ENCODE data around the gene AAGAB.
"Not testable (repeated sequence)": the region's sequence is repeated elsewhere in the genome, so short reads cannot be mapped to it uniquely, and the experiment has no call there.

Gene AAGAB, protein sequence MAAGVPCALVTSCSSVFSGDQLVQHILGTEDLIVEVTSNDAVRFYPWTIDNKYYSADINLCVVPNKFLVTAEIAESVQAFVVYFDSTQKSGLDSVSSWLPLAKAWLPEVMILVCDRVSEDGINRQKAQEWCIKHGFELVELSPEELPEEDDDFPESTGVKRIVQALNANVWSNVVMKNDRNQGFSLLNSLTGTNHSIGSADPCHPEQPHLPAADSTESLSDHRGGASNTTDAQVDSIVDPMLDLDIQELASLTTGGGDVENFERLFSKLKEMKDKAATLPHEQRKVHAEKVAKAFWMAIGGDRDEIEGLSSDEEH

GRCh38 chr15:67254238-67255175 lies at the start of gene AAGAB, which contains the start of gene IQCH:
AAGAB (minus strand) TSS chr15:67254661; CDS start chr15:67254631, 30 bp downstream.
IQCH (plus strand) TSS chr15:67254786; CDS start chr15:67254897, 111 bp downstream.
- peak; percentile 99 for DNase-seq

DNA sequence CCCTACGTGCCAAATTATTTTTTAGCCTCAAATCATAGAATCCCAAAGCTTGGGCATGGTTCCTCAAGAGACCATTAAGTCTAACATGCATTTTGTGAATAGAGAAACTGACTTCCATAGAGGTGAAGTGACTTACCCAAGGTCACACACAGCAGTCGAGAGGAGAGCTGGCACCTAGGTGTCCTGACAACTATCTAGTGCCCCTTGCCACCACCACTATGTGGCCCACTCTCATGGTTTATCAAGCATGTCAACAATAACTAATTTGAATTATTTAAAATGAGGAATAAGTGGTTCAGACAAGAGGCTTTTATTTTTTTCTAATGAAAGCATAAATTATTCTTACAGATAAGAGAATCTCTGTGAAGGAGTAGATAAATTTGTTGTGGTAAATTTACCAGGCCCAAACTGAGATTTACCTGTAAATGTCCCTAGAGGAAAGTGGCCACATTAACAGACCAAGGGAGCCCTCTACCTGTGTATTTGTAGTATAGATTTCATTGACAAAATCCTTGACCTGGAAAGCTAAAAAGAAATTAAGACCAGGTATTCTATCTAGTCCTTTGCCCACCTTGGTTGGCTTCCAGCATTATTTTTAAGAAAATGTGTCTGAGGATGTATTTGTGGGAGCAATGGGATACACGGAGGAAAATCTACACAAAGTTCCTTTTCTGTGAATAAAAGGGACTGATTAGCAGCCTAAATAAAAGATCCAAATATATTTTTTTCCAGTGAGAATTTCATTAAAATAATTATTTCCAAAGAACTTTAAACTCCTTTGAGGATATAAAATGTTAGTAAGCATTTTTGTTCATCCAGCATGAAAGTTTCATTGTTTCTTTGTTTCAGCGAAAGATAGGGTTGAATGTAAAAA lies 49.3 kb upstream of the AAGAB start:
- peak; percentile 52 for DNase-seq

DNA sequence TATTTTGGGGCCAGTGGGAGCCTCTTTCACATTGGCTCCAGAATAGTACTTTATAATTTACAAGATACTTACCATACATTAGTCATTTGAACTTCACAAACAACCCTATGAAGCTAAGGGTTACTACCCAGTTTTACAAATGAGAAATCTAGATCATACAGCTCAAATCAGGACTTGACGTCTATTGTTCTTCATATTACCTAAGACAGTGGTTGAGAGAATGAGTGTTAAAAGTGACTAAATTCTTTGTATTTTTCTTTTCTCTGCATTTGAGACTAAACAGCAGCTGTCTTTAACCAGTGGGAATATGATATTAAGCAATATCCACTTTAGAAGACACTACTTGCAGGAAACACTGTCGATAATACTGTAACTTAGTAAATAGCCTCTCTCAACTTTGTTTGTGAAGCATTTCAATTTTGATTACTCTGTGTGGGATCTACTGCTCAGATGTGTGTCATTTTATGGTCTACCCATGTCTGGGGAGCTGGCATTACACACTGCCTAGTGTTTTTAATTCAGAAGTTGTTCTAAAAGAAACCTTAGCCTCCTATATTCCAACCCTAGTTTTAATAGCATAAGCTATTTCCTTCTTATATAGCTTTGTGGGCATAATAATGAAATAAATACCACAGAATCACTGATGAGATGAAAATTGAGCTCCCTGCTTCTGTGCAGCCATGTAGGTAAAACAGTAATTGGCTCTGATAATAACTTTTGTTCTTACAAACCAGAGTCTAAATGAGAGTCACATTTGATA lies 46.0 kb upstream of the AAGAB start:
- DNase-seq = peak; percentile 41

DNA sequence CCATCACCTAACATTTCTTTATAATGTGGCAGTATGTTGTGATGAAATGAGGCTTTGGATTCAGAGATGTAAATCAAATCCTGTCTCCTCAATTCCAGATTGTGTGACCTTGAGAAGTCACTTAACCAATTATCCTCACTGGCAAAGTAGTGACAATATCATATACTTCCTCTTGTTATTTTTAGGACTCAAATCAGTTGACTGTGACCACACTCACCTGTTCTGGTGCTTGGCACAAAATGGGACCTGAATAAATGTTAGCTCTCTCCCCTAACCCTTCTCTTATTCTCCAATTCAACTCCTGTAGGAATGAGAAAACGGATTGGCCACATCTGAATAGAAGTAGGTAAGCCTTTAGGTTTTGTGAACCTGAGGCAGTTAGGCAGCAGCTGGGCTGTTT lies 42.2 kb upstream of the AAGAB start:
- no peak for DNase-seq

GRCh38 chr15:67296188-67296587 lies 41.7 kb upstream of the AAGAB start:
- no peak for DNase-seq

GRCh38 chr15:67290319-67290718 lies 35.9 kb upstream of the AAGAB start:
- DNase-seq = no peak

- not testable (repeated sequence) for DNase-seq
Observed at GRCh38 chr15:67286400-67286799, 31.9 kb upstream of the AAGAB start.

DNA sequence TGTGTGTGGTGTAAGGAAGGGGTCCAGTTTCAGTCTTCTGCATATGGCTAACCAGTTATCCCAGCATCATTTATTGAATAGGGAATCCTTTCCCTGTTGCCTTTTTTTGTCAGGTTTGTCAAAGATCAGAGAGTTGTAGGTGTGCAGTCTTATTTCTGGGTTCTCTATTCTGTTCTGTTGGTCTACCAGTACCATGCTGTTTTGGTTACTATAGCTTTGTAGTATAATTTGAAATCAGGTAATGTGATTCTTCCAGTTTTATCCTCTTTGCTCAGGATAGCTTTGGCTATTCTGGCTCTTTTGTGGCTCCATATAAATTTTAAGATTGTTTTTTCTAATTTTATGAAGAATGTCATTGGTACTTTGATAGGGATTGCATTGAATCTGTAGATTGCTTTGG lies 31.2 kb upstream of the AAGAB start:
- not testable (repeated sequence) for DNase-seq

- DNase-seq = no peak
Observed at GRCh38 chr15:67281714-67282113, 27.3 kb upstream of the AAGAB start.

GRCh38 chr15:67280217-67280616 lies 25.8 kb upstream of the AAGAB start:
- no peak for DNase-seq

DNA sequence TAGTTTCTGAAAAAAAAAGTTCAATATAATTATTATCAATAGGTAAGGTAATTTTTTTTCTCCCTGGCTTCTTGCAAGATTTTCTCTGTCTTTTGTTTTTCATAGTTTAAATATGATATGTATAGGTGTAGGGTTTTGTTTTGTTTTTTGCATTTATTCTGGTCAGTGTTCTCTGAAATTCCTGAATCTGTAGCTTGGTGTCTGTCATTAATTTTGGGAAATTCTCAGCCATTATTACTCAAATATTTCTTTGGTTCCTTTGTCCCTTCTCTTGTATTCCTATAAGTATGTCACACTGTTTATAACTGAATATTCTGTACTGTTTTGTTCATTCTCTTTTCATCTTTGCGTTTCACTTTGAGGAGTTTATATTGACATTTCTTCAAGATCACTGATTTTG lies 22.2 kb upstream of the AAGAB start:
- DNase-seq = no peak

- DNase-seq = no peak
Observed at GRCh38 chr15:67274236-67274635, 19.8 kb upstream of the AAGAB start.

GRCh38 chr15:67267951-67268941 lies 13.8 kb upstream of the AAGAB start:
- no peak for DNase-seq

GRCh38 chr15:67267440-67267839 lies 13.0 kb upstream of the AAGAB start:
- no peak for DNase-seq

- DNase-seq = no peak
Observed at GRCh38 chr15:67266870-67267269, 12.4 kb upstream of the AAGAB start.

- no peak for DNase-seq
Observed at GRCh38 chr15:67259806-67260205, 5.3 kb upstream of the AAGAB start.

DNA sequence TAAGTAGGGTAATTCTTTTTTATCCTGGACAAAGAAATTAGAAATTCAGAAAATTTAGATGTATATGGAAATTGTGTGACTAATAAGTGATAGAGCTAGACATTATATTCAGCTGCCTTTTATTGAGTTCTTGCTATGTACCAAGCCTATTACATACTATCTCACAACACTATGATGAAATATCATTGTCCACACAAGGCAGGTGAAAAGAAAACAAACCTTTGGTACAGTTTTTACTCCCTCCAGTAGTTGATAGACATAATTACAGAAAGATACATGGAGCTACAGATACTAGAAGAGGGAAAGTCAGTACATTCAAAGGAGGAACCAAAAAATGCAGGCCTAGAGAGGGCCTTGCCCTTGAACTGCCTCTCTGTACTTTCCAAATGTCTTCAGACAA lies 4.9 kb upstream of the AAGAB start:
- DNase-seq = no peak

- DNase-seq = not testable (repeated sequence)
Observed at GRCh38 chr15:67258412-67258811, 4.0 kb upstream of the AAGAB start.

DNA sequence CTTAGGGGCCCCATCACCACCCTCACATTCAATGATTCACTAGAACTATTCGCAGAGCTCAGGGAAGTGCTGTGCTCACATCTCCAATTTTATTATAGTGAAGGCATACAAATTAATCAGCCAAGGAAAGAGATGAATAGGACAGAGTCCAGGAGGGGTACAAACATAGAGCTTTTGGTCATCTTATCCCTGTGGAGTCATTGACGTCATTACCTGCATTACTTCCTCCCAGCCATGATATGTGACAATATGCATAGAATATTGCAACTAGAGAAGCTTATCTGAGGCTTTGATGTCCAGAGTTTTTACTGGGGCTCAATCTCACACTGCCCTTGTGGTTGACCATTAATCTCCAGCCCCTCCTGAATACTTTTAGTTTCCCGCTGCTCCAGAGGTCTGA lies 1.6 kb upstream of the AAGAB start:
- DNase-seq = no peak

DNA sequence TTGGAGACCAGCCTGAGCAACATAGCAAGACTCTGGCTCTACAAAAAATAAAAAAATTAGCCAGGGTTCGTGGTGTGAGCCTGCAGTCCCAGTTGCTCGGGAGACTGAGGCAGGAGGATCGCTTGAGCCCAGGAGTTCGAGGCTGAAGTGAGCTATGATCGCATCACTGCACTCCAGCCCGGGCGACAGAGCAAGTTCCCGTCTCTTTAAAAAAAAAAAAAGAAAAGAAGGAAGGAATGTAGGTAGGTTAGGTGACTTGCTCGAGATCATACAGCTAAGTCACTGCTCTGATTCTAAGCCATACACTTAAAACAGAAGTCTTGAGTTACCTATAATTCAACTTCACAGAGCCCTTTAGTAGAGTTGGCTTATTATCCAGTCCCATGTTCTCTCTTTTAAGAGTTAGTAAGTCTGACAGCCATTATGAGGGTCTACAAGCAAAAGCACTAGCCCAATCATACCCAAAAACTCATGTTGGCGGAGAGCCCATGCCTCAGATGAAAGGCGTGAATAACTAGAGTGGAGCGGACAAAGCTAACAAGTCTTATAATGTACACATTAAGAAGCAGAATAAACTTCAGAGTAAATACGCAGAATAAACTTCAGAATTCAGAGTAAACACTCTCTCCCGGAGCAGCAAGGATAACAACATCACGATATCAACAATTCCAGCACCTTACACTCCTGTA lies 768 bp downstream of the AAGAB start:
- DNase-seq = no peak
